Caco-2 (cell line): Measurements from ENCODE around the gene BCAS3. TPM values are rescaled to one million over a fixed set of nuclear protein-coding genes. Genes with fewer than 3 reads are reported as not detected.

Source experiments
- BruUV-seq: library from RNA; stranded (reverse); fragments of 400-500 nt; replicated peaks from 2 replicates; lab custom pipeline; 2021; lab: Mats Ljungman, UMichigan
- CTCF ChIA-PET: fragments of 300-600 bp; sonication (Branson Sonifier 250); formaldehyde crosslinking; loops from one replicate; lab custom pipeline; 2022; ENCODE audit warnings: antibody characterized with exemption; lab: Charles Lee
- POLR2A ChIA-PET: fragments of 300-600 bp; sonication (Branson Sonifier 250); formaldehyde crosslinking; loops from one replicate; lab custom pipeline; 2022; ENCODE audit warnings: antibody characterized with exemption; lab: Charles Lee
- DNase-seq, 2 experiments: peaks; one replicate each; pipeline versions ENCODE4 v3.0.0 to v3.0.0-alpha.2; 2020 to 2022
- H3K27me3 ChIP-seq: replicated peaks from 2 replicates; pipeline ENCODE4 v1.6.0; 2011; ENCODE audit warnings: low read length; ENCODE audit not compliant: control insufficient read depth, insufficient read depth
- H3K36me3 ChIP-seq: 2 replicates; pipeline ENCODE4 v1.5.1; 2011; ENCODE audit warnings: low read length; ENCODE audit not compliant: control insufficient read depth, insufficient read depth
- H3K4me1 ChIP-seq: fragments of 250-450 bp; sonication (Bioruptor Pico); 2 replicates; pipeline ENCODE4 v1.5.1; 2020; ENCODE audit warnings: mild to moderate bottlenecking
- H3K4me3 ChIP-seq: 2 replicates; pipeline ENCODE4 v1.5.1; 2011; ENCODE audit warnings: low read depth, mild to moderate bottlenecking, control low read depth, low read length
- H3K9me3 ChIP-seq: fragments of 250-450 bp; sonication (Bioruptor Pico); 2 replicates; pipeline ENCODE4 v1.5.1; 2020; ENCODE audit warnings: mild to moderate bottlenecking, moderate library complexity
- H3K27ac Mint-ChIP-seq: one replicate; pipeline ENCODE4 v1.8.0; 2022; ENCODE audit warnings: mixed read lengths; ENCODE audit not compliant: unreplicated experiment
- H3K27me3 Mint-ChIP-seq: one replicate; pipeline ENCODE4 v1.8.0; 2022; ENCODE audit warnings: mixed read lengths; ENCODE audit not compliant: insufficient read depth, unreplicated experiment
- H3K36me3 Mint-ChIP-seq: one replicate; pipeline ENCODE4 v1.8.0; 2022; ENCODE audit warnings: mild to moderate bottlenecking, mixed read lengths; ENCODE audit not compliant: insufficient read depth, unreplicated experiment
- H3K4me1 Mint-ChIP-seq: one replicate; pipeline ENCODE4 v1.8.0; 2022; ENCODE audit warnings: low read depth, mixed read lengths; ENCODE audit not compliant: unreplicated experiment
- H3K4me3 Mint-ChIP-seq: one replicate; pipeline ENCODE4 v1.8.0; 2022; ENCODE audit warnings: mild to moderate bottlenecking, moderate library complexity, mixed read lengths; ENCODE audit not compliant: unreplicated experiment
- H3K9me3 Mint-ChIP-seq: one replicate; pipeline ENCODE4 v1.8.0; 2022; ENCODE audit warnings: mixed read lengths; ENCODE audit not compliant: unreplicated experiment
- intact Hi-C: fragments of 100-400 bp; cut with micrococcal nuclease; formaldehyde crosslinking; loops from one replicate; pipeline ENCODE4 v1.10.0; 2022; ENCODE audit not compliant: unreplicated experiment
- total RNA-seq: library from RNA; stranded (reverse); gene quantifications from 2 replicates; pipeline ENCODE4 v1.2.3, GENCODE V29; 2022
- TF ChIP-seq, protein P1 (sequence below), 2 experiments: fragments of 200-600 bp in 1 of 2; IDR thresholded peaks; 1 replicate in 1 of 2; 2 replicates in 1 of 2; pipeline versions ENCODE4 v1.5.1 to v1.8.0; 2011 to 2022; ENCODE audit warnings: antibody characterized with exemption in 1 of 2, control low read depth in 1 of 2, inconsistent platforms in 1 of 2, low read depth in 1 of 2, low read length in 1 of 2, mild to moderate bottlenecking in 1 of 2, moderate library complexity in 1 of 2; ENCODE audit not compliant: insufficient read depth in 1 of 2, severe bottlenecking in 1 of 2, unreplicated experiment in 1 of 2

Gene BCAS3
- total RNA-seq, 1 experiment from 2014 or later: 44.1 TPM

DNA sequence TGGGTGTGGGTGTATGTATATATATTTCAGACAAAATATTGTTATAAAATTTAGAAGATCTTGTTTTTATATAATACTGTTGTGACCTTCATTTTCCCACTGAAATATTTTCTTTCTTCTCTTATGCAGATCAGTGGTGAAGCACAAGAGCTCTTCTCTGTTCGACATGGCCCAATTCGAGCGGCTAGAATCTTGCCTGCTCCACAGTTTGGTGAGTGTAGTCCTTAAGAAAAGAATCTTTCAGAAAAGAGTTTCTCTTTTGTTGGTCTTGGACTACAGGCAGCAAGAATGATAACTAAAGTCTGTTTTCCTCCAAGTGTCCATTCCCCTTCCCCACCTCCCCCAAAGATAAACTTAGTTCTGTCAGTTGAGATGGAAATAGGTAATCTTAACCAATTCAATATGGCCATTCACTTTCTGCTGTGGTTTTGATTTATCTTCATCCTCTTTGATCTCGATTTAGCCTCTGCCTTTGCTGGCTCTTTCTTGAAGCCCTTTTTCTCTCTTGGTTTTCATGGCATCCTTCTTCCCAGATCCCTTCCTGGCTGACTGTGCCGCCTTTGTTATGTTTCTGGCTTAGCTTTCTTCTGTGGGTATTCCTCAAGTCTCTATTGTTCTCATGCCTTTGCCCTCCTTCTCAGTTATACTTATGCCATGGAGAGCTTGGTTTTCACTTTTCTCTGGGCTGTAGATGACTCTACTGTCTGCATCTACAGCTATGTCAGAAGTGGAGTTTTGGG is 69.6 kb downstream of the BCAS3 start:
- no TSS peak for BruUV-seq
- CTCF ChIA-PET: interaction anchor here (0.9 kb wide), 1 partner anchor 26 kb away, joined by 3 read pairs; no protein-coding TSS in a partner anchor
- TF ChIP-seq, protein P1, sequence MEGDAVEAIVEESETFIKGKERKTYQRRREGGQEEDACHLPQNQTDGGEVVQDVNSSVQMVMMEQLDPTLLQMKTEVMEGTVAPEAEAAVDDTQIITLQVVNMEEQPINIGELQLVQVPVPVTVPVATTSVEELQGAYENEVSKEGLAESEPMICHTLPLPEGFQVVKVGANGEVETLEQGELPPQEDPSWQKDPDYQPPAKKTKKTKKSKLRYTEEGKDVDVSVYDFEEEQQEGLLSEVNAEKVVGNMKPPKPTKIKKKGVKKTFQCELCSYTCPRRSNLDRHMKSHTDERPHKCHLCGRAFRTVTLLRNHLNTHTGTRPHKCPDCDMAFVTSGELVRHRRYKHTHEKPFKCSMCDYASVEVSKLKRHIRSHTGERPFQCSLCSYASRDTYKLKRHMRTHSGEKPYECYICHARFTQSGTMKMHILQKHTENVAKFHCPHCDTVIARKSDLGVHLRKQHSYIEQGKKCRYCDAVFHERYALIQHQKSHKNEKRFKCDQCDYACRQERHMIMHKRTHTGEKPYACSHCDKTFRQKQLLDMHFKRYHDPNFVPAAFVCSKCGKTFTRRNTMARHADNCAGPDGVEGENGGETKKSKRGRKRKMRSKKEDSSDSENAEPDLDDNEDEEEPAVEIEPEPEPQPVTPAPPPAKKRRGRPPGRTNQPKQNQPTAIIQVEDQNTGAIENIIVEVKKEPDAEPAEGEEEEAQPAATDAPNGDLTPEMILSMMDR (IDR thresholded peaks at IDR 0.05; ENCODE audit: insufficient read depth in 1 of 2, low read depth in 1 of 2, low read length in 1 of 2, severe bottlenecking in 1 of 2, unreplicated experiment in 1 of 2): no peak

DNA sequence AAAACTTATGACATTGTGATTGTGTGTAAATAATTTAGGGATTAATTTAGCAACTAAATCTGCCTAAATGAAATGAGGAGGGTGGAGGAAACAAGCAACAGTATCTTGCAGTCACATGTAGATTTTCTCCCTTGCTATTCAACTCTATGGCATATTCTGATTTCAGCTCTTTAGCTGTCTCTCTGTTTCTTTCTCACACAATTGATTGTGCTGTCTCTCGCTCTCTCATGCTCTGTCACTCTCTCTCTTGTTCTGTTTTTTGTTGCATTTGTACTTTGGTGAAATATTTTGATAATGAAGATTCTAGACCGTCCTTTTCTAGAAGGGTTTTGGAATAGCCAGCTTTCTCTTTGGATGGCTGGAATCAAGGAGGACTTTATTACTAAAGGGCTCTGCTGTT is 70.6 kb downstream of the BCAS3 start:
- Histone ChIP-seq H3K9me3 (no peaks in the 10 kb centered on the region), H3K36me3 (no peaks in the 10 kb centered on the region), H3K4me3 (no peak overlapping the region), H3K27me3 (no peaks in the 10 kb centered on the region), H3K4me1 (peaks cover 5% of the 10 kb centered on the region; the same call in 1 of the 2 replicates)
- POLR2A ChIA-PET: no interaction called here
- peaks cover 8% of the 10 kb centered on the region for H3K4me1 Mint-ChIP-seq
- H3K27me3 Mint-ChIP-seq: no peaks in the 10 kb centered on the region
- CTCF ChIA-PET: no interaction called here
- no peak for DNase-seq
- TF ChIP-seq, protein P1 (IDR thresholded peaks at IDR 0.05; ENCODE audit: insufficient read depth in 1 of 2, low read depth in 1 of 2, low read length in 1 of 2, severe bottlenecking in 1 of 2, unreplicated experiment in 1 of 2): no peak
- H3K36me3 Mint-ChIP-seq: no peaks in the 10 kb centered on the region
- H3K27ac Mint-ChIP-seq: no peak overlapping the region
- H3K4me3 Mint-ChIP-seq: no peak overlapping the region
- H3K9me3 Mint-ChIP-seq: no peaks in the 10 kb centered on the region
- BruUV-seq: no TSS peak
- intact Hi-C loops: no loop called here

More for the DNA sequence above, 69.6 kb downstream of the BCAS3 start:
- peaks cover 8% of the 10 kb centered on the region for H3K4me1 Mint-ChIP-seq
- Histone ChIP-seq H3K27me3 (no peaks in the 10 kb centered on the region), H3K9me3 (no peaks in the 10 kb centered on the region), H3K4me3 (no peak overlapping the region), H3K4me1 (peaks cover 5% of the 10 kb centered on the region; the same call in 1 of the 2 replicates), H3K36me3 (no peaks in the 10 kb centered on the region)
- DNase-seq: no peak
- POLR2A ChIA-PET: no interaction called here
- H3K27ac Mint-ChIP-seq: no peak overlapping the region
- H3K4me3 Mint-ChIP-seq: no peak overlapping the region
- no peaks in the 10 kb centered on the region for H3K36me3 Mint-ChIP-seq
- intact Hi-C loops: no loop called here
- H3K27me3 Mint-ChIP-seq: no peaks in the 10 kb centered on the region
- H3K9me3 Mint-ChIP-seq: no peaks in the 10 kb centered on the region

DNA sequence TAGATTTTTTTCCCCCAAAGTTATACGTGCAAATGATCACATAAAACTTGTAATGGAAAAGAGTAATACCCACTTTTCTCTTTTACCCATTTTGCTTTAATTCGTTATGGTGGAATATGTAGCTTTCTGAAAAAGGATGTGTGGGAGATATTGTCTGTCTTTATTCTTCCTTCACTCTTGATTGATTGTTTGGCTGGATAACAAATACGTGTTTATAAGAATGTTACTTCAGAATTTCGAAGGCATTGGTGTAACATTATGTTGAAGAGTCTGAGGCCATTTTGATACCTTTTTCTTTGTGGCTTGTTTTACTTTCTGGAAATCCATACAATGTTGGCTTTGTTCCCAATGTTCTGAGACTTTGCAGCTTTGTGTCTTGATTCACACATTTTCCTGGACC is 71.4 kb downstream of the BCAS3 start:
- H3K27ac Mint-ChIP-seq: no peak overlapping the region
- H3K36me3 ChIP-seq: no peaks in the 10 kb centered on the region
- intact Hi-C loops: no loop called here
- ChIA-PET CTCF (no interaction called here), POLR2A (no interaction called here)
- no peaks in the 10 kb centered on the region for H3K9me3 ChIP-seq
- no peak overlapping the region for H3K4me3 ChIP-seq
- H3K27me3 ChIP-seq: no peaks in the 10 kb centered on the region
- peaks cover 1% of the 10 kb centered on the region for H3K4me1 Mint-ChIP-seq
- no peaks in the 10 kb centered on the region for H3K4me1 ChIP-seq
- no peak overlapping the region for H3K4me3 Mint-ChIP-seq
- TF ChIP-seq, protein P1 (IDR thresholded peaks at IDR 0.05; ENCODE audit: insufficient read depth in 1 of 2, low read depth in 1 of 2, low read length in 1 of 2, severe bottlenecking in 1 of 2, unreplicated experiment in 1 of 2): no peak
- H3K36me3 Mint-ChIP-seq: no peaks in the 10 kb centered on the region
- no peak for DNase-seq
- H3K27me3 Mint-ChIP-seq: no peaks in the 10 kb centered on the region
- no TSS peak for BruUV-seq
- no peaks in the 10 kb centered on the region for H3K9me3 Mint-ChIP-seq
